HG03159 (cell line): ENCODE results near the gene SOX15.
A peak's percentile ranks its signal among the peaks of the same experiment; 100 is the strongest.

Experiments used
- ATAC-seq: cut with Tn5 transposase; IDR thresholded peaks from one replicate; pipeline ENCODE4 v1.9.1; 2021; ENCODE audit warnings: mild to moderate bottlenecking, moderate library complexity; ENCODE audit not compliant: unreplicated experiment

The SOX15 gene

DNA sequence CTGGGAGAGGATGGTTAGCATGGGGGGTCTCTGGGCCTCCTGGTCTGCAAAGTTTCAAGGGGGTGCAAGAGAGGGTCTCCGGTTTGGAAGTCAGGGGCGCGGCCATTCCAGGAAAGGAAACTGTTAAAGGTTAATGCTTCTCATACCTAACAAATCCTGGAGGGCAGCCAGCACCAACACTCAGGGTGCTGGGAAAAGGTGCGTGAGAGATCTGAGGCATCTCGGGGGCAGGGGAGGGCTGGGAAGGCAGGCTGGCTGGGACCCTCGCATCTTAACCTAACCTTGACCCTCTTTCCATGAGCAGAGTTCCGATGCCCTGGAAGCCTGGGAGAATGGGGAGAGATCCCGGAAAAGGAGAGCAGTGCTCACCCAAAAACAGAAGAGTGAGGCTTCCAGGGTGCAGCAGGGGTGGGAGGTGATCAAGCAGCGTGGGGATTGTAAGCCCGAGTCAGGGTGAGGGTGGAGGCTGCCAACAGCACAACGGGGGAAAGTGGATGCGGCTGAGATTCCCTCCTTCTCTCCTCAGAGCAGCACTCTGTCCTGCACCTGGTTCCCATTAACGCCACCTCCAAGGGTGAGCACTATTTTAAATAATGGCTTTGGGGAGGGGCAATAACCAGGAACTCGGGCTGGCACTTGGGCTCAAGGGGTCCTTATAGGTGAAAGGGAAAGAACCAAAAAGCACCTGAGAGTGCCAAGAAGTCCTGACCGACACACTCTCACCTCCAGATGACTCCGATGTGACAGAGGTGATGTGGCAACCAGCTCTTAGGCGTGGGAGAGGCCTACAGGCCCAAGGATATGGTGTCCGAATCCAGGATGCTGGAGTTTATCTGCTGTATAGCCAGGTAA lies 30.3 kb downstream of the SOX15 start:
- no peak for ATAC-seq

DNA sequence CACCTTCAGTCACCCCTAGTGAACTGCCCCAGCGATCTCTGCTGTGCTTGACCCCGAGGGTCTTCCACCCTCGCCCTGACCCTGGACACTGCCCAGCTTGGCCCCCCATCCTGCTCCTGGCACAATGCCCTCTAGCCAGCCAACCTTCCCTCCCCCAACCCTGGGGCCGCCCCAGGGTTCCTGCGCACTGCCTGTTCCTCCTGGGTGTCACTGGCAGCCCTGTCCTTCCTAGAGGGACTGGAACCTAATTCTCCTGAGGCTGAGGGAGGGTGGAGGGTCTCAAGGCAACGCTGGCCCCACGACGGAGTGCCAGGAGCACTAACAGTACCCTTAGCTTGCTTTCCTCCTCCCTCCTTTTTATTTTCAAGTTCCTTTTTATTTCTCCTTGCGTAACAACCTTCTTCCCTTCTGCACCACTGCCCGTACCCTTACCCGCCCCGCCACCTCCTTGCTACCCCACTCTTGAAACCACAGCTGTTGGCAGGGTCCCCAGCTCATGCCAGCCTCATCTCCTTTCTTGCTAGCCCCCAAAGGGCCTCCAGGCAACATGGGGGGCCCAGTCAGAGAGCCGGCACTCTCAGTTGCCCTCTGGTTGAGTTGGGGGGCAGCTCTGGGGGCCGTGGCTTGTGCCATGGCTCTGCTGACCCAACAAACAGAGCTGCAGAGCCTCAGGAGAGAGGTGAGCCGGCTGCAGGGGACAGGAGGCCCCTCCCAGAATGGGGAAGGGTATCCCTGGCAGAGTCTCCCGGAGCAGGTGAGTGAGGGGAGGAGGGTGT lies 31.2 kb downstream of the SOX15 start, which contains the start of gene TNFSF13:
TNFSF13 (plus strand) TSS at position 207 of the 776 bp plus-strand sequence; CDS start at position 497, 290 bp downstream.
- ATAC-seq, result no peak

DNA sequence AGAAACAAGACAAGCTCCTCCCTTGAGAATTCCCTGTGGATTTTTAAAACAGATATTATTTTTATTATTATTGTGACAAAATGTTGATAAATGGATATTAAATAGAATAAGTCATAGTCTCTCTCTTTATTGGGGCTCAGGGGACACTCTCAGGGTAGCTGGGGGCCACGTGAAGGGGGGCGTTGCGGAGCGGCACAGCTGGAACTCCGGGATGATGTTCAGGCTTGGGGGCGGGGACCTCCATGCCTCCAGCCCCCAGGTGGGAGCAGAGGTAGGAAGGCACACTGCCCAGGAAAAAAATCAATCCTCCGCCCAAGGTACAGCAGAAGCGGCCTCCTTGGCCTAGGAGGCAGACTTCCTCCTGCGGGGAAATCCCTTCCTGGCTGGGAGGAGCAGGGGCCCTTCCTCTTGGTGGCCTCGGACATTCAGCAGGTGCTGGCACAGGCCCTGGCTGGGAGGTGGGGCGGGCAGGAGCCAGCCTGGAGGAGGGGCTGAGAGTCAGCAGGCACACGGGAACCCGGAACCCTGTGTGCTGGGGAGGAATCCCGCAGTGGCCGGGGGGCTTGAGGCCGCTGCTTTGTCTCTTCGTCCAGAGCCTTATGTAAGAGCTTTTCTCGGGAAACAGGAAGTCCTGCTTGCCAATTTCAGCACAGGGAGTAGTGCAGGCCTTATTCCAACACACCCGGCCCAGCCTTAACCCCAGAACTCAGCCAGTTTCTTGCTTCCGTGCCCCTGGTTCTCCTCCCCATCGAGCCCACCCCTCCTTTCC lies 31.9 kb downstream of the SOX15 start:
- no peak for ATAC-seq

DNA sequence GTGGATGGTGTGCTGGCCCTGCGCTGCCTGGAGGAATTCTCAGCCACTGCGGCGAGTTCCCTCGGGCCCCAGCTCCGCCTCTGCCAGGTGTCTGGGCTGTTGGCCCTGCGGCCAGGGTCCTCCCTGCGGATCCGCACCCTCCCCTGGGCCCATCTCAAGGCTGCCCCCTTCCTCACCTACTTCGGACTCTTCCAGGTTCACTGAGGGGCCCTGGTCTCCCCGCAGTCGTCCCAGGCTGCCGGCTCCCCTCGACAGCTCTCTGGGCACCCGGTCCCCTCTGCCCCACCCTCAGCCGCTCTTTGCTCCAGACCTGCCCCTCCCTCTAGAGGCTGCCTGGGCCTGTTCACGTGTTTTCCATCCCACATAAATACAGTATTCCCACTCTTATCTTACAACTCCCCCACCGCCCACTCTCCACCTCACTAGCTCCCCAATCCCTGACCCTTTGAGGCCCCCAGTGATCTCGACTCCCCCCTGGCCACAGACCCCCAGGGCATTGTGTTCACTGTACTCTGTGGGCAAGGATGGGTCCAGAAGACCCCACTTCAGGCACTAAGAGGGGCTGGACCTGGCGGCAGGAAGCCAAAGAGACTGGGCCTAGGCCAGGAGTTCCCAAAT lies 32.6 kb downstream of the SOX15 start:
- no peak for ATAC-seq

DNA sequence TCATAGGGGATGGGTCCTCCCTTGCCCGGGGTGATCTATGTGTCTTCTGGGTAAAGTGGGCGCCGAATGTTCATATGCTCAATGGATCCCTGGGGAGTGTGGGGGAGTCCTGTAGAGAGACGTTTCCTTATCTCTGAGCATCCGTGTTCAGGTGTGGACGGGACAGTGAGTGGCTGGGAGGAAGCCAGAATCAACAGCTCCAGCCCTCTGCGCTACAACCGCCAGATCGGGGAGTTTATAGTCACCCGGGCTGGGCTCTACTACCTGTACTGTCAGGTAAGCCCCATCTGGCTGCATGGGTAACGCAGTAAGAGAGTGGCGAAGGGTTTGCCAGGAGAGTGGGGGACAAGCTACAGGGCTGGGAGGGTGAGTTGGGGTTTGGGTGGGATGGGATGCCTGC lies 33.3 kb downstream of the SOX15 start:
- no peak for ATAC-seq

DNA sequence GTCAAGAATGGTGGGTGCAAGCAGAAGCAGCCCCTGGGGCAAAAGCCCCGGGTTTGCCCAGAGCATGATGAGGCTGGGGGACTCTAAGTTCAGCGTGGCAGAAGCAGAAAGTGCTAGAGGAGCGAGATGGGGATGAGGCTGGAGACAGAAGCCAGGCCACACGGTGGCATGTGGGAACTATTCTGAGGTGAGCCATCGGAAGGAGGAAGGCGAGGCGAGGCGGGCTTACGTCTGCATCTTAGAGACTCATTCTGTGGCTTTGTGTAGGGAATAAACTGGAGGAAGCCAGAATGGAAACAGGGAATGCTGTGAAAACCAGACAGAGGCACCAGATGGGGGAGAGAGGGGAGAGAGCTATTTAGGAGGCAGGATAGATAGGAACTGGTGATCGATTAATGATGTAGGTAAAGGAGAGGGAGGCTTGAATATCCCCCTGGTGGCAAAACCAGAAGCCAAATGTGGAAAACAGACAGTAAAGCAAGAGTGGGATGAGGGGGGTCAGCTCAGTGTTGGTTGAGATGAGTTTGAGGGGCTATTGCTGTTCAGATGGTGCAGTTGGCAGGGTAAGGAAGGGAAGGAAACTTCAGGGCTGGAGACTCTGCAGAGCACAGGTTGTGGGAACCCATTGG lies 34.5 kb downstream of the SOX15 start:
- no peak for ATAC-seq

DNA sequence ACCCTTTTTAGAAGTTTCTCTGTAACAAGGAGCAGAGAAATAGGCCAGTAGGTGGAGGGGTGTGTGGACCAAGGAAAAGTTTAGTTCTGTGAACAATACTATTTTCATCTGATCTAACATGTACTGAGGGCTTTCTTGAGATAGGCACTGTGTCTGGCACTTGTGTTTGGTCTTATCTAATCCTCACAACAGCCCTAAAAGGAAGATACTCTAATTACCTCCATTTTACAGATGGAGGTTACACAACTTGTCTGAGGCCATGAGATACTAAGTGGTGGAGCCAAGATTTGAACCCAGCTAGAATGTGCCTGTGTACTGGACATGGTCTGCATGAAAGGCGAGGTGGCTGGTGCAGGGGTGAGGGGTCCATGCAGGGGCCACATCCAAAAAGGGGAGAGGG lies 36.5 kb downstream of the SOX15 start:
- ATAC-seq, result no peak

DNA sequence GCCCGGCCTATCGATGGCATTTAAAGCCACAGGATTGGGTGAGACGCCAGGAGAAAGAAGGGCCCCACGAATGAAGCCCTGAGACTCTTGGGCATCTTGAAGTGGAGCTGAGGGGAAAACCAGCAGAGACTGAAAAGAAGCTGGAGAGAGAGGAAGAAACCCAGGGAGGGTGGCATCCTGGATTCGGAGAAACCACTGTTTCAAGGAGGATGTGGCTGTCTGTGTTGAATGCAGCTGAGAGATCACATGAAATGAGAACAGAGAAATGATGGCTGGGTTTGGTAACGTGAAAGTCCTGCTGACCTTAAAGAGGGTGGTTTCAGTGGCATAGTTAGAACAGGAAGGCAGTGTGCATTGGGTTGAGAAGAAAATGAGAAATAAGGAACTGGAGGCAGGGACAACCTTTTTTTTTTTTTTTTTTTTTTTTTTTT lies 37.3 kb downstream of the SOX15 start:
- ATAC-seq, result peak; percentile 52

DNA sequence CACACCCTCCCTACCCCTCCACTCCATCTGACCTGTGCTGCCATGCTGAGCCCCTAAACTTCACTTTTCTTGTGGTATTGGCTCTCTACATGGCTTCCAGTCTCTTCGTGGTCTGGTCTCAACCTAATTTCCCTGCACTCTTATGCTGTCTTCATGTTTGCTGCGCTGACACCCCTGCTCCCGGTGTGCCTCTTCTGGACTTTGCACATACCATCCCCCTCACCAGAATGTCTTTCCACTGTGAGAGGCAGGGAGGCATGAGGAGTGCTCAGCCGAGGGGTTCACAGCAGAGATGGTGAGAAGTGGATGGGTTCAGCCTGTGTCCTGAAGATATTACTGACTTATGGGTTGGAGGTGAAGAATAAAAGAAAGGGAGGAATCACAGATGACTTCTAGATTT lies 38.5 kb downstream of the SOX15 start:
- no peak for ATAC-seq

DNA sequence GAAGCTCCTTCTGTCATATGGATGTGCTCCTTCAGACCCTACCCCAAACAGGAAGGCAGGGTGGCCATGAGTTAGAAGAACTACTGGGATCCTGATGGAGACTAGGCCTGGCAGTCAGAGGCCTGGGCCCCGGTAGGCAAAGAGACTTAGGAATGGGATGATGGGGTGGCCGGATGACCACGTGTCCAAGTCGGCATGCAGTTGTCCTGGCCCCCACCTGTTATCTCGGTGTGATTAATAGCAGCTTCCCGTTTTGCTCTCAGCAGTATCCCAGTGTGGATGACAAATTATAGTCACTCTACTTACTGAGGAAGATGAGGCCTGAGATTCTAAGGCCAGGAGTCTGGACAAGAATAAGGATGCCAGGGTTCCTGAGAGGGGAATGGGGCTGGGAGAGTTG lies 39.5 kb downstream of the SOX15 start:
- ATAC-seq, result no peak

DNA sequence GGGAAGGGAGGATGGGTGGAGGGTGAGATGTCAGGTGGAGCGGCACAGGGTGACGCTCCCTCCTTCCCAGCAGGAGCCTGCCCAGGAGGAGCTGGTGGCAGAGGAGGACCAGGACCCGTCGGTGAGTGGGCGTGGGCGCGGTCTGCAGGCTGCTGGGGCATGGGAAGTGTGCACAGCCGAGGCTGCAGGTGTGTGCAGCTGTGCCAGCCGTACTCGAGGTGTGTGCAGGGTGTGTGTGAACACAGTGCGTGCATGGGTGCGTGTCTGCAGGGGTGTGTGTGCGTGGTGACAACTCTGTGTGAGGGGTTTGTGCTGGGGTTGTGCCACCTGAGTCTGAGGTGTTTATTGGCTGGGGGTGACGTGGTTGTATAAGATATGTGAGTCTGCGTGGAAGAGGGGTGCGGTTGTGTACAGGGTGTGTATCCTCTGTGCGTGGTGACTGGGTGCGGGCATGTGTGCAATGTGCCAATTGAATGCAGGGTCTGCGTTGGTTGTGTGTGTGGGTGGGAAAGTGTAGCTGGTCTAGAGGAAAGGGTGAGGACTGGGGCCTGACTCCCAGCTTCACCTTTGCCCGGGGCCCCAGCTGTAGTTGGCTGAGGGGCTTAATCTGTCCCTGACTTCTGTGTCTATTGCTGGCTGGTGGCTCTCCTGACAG lies 40.4 kb downstream of the SOX15 start:
- ATAC-seq, result no peak

DNA sequence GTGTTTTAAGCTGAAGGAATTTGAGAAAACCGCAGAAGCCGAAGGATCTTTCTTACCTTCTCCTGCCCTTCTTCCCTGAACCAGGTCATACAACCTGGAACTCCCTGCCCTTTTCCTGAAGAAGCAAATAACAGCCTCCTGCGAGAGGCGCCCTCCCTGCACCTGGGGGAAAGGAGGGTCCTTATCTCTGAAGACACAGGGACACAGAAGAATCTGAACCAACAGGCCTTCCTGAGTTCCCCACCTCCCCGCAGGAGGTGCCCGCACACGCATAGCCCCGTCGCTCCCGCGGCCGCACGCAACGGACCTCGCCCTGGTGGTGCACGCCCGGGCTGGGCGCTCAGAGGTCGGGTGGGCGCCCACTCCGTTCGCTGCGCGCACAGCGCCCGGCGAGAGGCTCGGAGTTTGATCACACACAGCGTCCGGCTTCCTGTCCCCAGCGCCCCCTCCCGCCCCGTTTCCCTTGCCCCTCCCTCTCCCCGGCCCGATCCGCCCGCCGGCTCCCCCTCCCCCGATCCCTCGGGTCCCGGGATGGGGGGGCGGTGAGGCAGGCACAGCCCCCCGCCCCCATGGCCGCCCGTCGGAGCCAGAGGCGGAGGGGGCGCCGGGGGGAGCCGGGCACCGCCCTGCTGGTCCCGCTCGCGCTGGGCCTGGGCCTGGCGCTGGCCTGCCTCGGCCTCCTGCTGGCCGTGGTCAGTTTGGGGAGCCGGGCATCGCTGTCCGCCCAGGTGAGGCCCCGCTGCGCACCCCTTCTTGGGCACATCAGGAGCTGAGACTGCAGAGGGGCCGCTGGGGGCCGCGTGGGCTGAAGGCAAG lies 41.1 kb downstream of the SOX15 start, which contains the start of gene TNFSF12:
TNFSF12 (plus strand) TSS at position 474 of the 816 bp plus-strand sequence; CDS start at position 570, 96 bp downstream.
- no peak for ATAC-seq

DNA sequence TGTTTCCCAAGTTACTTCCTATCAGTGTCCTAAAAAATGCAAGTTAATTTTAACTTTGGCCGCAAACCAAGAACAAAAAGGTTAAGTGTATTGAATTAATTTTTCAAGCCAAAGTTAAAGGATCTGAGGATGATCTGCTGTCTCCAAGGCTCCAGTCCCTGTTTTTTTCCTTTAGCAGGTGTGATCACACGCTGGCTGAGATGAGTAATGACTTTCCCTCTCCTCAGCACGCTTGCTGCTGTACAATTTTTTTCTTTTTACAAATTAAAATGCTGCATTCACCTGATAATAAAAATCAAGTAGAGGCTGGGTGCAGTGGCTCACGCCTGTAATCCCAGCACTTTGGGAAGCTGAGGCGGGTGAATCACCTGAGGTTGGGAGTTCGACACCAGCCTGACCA lies 45.0 kb downstream of the SOX15 start:
- ATAC-seq, result no peak

DNA sequence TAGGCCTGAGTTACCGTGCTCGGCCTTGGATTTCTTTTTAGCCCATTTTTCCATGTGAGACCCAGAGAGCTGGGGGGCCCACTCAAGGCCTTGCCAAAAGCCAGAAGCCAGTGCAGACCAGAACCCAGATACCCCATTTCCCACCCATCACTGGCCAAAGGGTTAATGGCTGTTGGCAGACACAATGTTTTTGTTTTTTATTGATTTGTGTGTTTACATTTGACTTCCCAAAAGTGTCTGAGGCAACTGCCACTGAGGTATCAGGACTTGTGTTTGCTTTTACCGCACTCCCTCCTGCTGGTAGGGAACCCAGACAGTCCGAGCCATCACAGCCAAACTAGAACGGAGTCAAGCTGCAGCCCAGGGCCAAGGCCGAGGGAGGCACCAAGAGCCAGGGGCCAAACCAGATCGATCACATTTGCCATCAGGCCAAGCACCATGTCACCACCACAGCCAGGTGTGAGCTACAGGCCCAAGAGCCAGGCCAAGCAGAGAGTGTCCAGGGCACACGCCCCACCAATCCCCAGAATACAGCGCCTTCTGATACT lies 48.7 kb downstream of the SOX15 start:
- no peak for ATAC-seq

DNA sequence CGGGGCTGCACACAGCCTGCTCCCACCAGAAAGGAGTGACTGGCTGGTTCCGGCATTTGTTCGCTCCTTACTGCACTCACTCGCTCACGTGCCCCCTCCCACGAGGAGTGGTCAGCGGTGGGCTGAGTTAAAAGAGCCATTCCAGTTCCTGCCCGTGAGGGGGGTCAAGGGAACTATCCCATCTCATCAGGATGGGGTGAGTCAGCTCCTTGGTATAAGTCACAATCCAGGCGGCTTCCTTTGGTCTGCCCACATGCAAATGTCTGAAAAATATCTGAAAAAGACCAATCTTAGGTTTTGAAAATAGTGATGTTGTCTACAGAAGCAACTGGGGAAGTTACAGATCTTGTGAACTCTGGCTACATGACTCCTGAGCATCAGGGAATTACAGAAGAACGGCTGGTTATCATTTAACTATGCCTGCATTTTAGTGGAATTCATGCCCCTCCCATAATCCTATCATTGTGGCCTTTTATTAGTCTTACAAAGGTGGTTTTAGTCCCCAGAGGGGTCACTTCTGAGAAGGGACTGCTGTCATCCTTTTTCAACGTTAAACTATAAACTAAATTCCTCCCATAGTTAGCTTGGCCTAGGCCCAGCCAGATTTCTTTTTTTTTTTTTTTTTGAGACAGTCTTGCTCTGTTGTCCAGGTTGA lies 50.9 kb downstream of the SOX15 start:
- ATAC-seq, result no peak
